ENCODE data around the gene DNLZ.

DNLZ gene

DNA sequence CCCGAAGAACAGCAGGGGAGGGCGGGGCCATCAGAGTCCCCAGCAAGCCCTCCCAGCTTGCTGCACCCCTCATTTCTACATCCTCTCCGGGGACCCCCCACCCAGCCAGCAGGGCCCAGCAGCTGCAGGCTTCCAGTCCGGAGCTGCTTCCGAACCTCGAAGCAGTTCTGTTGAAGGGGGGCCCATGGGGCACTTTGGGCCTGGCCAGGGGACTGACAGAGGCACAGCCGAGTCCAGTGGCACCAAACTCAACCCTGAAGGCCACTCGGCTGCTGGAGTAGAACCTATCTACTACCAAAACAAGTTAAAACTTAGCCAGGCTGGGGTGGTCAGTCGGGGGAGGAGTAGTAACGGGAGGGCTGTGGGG lies 51.6 kb downstream of the DNLZ start:
- no peaks in the 10 kb centered on the region for H3K36me3 ChIP-seq (ENCODE audit: insufficient read depth, insufficient read length, low read length)
- no peak overlapping the region for H3K9ac ChIP-seq (ENCODE audit: insufficient read length, low read depth)
- H3K4me1 ChIP-seq (ENCODE audit: insufficient read depth, insufficient read length) = peaks cover 12% of the 10 kb centered on the region
- DNase-seq (ENCODE audit: low read depth, low spot score) = no peak
- no peak for TF ChIP-seq SUZ12 (IDR thresholded peaks at IDR 0.05; ENCODE audit: extremely low read depth, insufficient read depth, insufficient read length)
- TF ChIP-seq ZNF274 (IDR thresholded peaks at IDR 0.05; ENCODE audit: low read depth, low read length) = no peak
- TF ChIP-seq YY1 (IDR thresholded peaks at IDR 0.05; ENCODE audit: insufficient read depth, insufficient read length) = no peak
- peaks cover 21% of the 10 kb centered on the region for H3K9me3 ChIP-seq (ENCODE audit: insufficient read depth, low read length)
- H3K4me3 ChIP-seq (ENCODE audit: insufficient read length, low read depth) = no peak overlapping the region
- H3K27me3 ChIP-seq (ENCODE audit: insufficient read depth, insufficient read length) = no peaks in the 10 kb centered on the region

DNA sequence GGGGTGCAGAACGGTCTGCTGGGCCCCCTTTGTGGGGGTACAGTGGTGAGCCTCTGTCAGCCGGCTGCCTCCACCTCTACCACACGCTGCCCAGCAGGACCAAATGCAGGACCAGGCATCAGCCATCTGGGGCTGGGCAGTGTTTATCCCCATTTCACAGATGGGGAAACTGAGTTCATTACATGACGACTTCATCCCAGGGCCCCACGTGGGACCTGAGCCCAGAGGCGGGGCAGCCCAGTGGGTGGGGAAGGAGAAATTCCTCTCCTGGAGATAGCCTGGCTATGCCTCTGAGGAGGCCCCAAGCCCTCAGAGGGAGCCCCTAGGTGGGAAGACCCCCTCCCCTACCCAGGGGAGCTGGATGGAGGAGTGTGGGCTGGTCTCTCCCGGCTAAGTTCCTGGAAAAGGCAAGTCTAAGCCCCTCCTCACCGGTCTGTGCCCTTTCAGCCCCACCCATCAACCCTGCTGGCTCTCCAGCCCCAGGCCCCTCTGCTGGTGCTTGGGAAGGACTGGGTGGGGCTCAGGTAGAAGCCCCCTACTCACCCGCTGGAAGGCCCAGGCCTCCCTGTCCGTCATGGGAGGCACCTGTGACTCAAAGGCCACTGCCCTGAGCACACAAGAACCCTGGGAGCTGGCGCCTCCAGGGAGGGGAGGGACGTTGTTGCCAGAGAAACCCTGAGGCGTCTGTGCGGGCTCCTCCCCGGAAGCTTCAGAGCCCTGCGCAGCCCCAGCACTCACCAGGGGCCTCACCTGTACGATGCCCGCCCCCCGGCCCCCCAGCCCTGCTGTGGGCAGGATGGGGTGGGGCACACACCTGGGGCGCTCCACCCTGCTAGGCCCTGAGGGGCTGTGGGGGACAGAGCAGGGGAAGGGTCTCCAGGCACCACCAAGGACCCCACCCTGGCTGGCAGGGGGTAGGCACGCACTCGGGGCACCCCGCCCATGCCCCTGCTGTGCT lies 52.2 kb downstream of the DNLZ start:
- Histone ChIP-seq H3K27me3 (ENCODE audit: insufficient read depth, insufficient read length) (no peaks in the 10 kb centered on the region), H3K4me1 (ENCODE audit: insufficient read depth, insufficient read length) (peaks cover 16% of the 10 kb centered on the region), H3K4me3 (ENCODE audit: insufficient read length, low read depth) (no peak overlapping the region), H3K9ac (ENCODE audit: insufficient read length, low read depth) (peak overlapping the region; percentile 9), H3K36me3 (ENCODE audit: insufficient read depth, insufficient read length, low read length) (no peaks in the 10 kb centered on the region), H3K9me3 (ENCODE audit: insufficient read depth, low read length) (peaks cover 21% of the 10 kb centered on the region)
- TF ChIP-seq ZNF274 (IDR thresholded peaks at IDR 0.05; ENCODE audit: low read depth, low read length) (no peak), YY1 (IDR thresholded peaks at IDR 0.05; ENCODE audit: insufficient read depth, insufficient read length) (no peak), SUZ12 (IDR thresholded peaks at IDR 0.05; ENCODE audit: extremely low read depth, insufficient read depth, insufficient read length) (no peak)
- no peak for DNase-seq (ENCODE audit: low read depth, low spot score)

- H3K4me1 ChIP-seq (ENCODE audit: insufficient read depth, insufficient read length) = peaks cover 19% of the 10 kb centered on the region
- DNase-seq (ENCODE audit: low read depth, low spot score) = no peak
Observed at GRCh38 chr9:136310273-136311030, 53.1 kb downstream of the DNLZ start.

DNA sequence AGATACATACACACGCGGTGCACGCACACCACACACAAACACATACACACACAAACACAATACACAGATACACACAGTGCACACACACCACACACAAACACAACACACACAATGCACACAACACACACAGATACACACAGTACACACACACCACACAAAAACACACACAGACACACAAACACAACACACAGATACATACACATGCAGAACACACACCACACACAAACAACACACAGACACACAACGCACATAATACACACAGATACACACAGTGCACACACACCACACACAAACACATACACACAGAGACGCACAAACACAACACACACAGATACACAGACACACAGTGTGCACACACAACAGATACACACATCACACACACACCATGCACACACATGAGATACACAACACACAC lies 53.7 kb downstream of the DNLZ start:
- H3K9ac ChIP-seq (ENCODE audit: insufficient read length, low read depth) = no peak overlapping the region
- H3K36me3 ChIP-seq (ENCODE audit: insufficient read depth, insufficient read length, low read length) = no peaks in the 10 kb centered on the region
- no peak for TF ChIP-seq ZNF274 (IDR thresholded peaks at IDR 0.05; ENCODE audit: low read depth, low read length)
- no peak for TF ChIP-seq YY1 (IDR thresholded peaks at IDR 0.05; ENCODE audit: insufficient read depth, insufficient read length)
- no peak for TF ChIP-seq SUZ12 (IDR thresholded peaks at IDR 0.05; ENCODE audit: extremely low read depth, insufficient read depth, insufficient read length)
- peaks cover 19% of the 10 kb centered on the region for H3K4me1 ChIP-seq (ENCODE audit: insufficient read depth, insufficient read length)
- no peak overlapping the region for H3K4me3 ChIP-seq (ENCODE audit: insufficient read length, low read depth)
- peaks cover 5% of the 10 kb centered on the region for H3K9me3 ChIP-seq (ENCODE audit: insufficient read depth, low read length)
- no peaks in the 10 kb centered on the region for H3K27me3 ChIP-seq (ENCODE audit: insufficient read depth, insufficient read length)
- no peak for DNase-seq (ENCODE audit: low read depth, low spot score)

More at GRCh38 chr9:136310273-136311030, 53.1 kb downstream of the DNLZ start:
- H3K9ac ChIP-seq (ENCODE audit: insufficient read length, low read depth) = no peak overlapping the region
- H3K4me3 ChIP-seq (ENCODE audit: insufficient read length, low read depth) = no peak overlapping the region
- H3K9me3 ChIP-seq (ENCODE audit: insufficient read depth, low read length) = peaks cover 12% of the 10 kb centered on the region
- no peaks in the 10 kb centered on the region for H3K36me3 ChIP-seq (ENCODE audit: insufficient read depth, insufficient read length, low read length)
- TF ChIP-seq SUZ12 (IDR thresholded peaks at IDR 0.05; ENCODE audit: extremely low read depth, insufficient read depth, insufficient read length) (no peak), YY1 (IDR thresholded peaks at IDR 0.05; ENCODE audit: insufficient read depth, insufficient read length) (no peak), ZNF274 (IDR thresholded peaks at IDR 0.05; ENCODE audit: low read depth, low read length) (no peak)
- no peaks in the 10 kb centered on the region for H3K27me3 ChIP-seq (ENCODE audit: insufficient read depth, insufficient read length)
